Measurements from ENCODE around the gene SLFNL1.
A peak's percentile ranks its signal among the peaks of the same experiment; 100 is the strongest.

The SLFNL1 gene

GRCh38 chr1:40984531-40984930, 37.0 kb downstream of the SLFNL1 start:
- H3K4me3 ChIP-seq (ENCODE audit: low read depth, low read length): no peak overlapping the region
- TF ChIP-seq CTCF (IDR thresholded peaks at IDR 0.05; ENCODE audit: low read depth, low read length, missing control alignments): no peak
- DNase-seq (ENCODE audit: low read depth): no peak

GRCh38 chr1:40984066-40984465, 37.5 kb downstream of the SLFNL1 start:
- DNase-seq (ENCODE audit: low read depth): no peak
- TF ChIP-seq CTCF (IDR thresholded peaks at IDR 0.05; ENCODE audit: low read depth, low read length, missing control alignments): no peak
- no peak overlapping the region for H3K4me3 ChIP-seq (ENCODE audit: low read depth, low read length)

- no peak overlapping the region for H3K4me3 ChIP-seq (ENCODE audit: low read depth, low read length)
- TF ChIP-seq CTCF (IDR thresholded peaks at IDR 0.05; ENCODE audit: low read depth, low read length, missing control alignments): no peak
- DNase-seq (ENCODE audit: low read depth): no peak
Observed at GRCh38 chr1:40983286-40983685, 38.2 kb downstream of the SLFNL1 start.

GRCh38 chr1:40982721-40983120, 38.8 kb downstream of the SLFNL1 start:
- no peak overlapping the region for H3K4me3 ChIP-seq (ENCODE audit: low read depth, low read length)
- no peak for TF ChIP-seq CTCF (IDR thresholded peaks at IDR 0.05; ENCODE audit: low read depth, low read length, missing control alignments)
- DNase-seq (ENCODE audit: low read depth): no peak

- TF ChIP-seq CTCF (IDR thresholded peaks at IDR 0.05; ENCODE audit: low read depth, low read length, missing control alignments): no peak
- H3K4me3 ChIP-seq (ENCODE audit: low read depth, low read length): no peak overlapping the region; the same call in 1 of the 2 replicates
- no peak for DNase-seq (ENCODE audit: low read depth)
Observed at GRCh38 chr1:40981691-40982448, 39.7 kb downstream of the SLFNL1 start.

GRCh38 chr1:40980453-40981121, 40.9 kb downstream of the SLFNL1 start:
- no peak for TF ChIP-seq CTCF (IDR thresholded peaks at IDR 0.05; ENCODE audit: low read depth, low read length, missing control alignments)
- DNase-seq (ENCODE audit: low read depth): peak; percentile 40
- peak overlapping the region; percentile 70 for H3K4me3 ChIP-seq (ENCODE audit: low read depth, low read length)

Measured in GM12864 (cell line).